BLaER1 treated with 17β-estradiol and CSF1 and Interleukin-3, amounts not matched to agents 10 nM and 100 nM (cell line): ENCODE measurements around the gene PRKCSH.
"Not testable (repeated sequence)": the region's sequence is repeated elsewhere in the genome, so short reads cannot be mapped to it uniquely, and the experiment has no call there.

Experiments used
- H3K27ac ChIP-seq, 11 experiments: shearing (Covaris generic); formaldehyde crosslinking; 2 replicates each; pipeline ENCODE4 v1.8.1; 2022
- H3K27me3 ChIP-seq, 11 experiments: shearing (Covaris generic); formaldehyde crosslinking; 2 replicates each; pipeline ENCODE4 v1.8.1; 2022
- H3K36me3 ChIP-seq, 11 experiments: shearing (Covaris generic); formaldehyde crosslinking; 2 replicates each; pipeline ENCODE4 v1.8.1; 2022
- H3K4me1 ChIP-seq, 10 experiments: shearing (Covaris generic); formaldehyde crosslinking; 2 replicates each; pipeline ENCODE4 v1.8.1; 2022
- H3K4me2 ChIP-seq, 11 experiments: shearing (Covaris generic); formaldehyde crosslinking; 2 replicates each; pipeline ENCODE4 v1.8.1; 2022
- H3K4me3 ChIP-seq, 10 experiments: shearing (Covaris generic); formaldehyde crosslinking; 2 replicates each; pipeline ENCODE4 v1.8.1; 2022
- H3K9ac ChIP-seq, 11 experiments: shearing (Covaris generic); formaldehyde crosslinking; 2 replicates each; pipeline ENCODE4 v1.8.1; 2022
- H3K9me3 ChIP-seq, 11 experiments: shearing (Covaris generic); formaldehyde crosslinking; replicated peaks in 1 of 11; 2 replicates each; pipeline ENCODE4 v1.8.1; 2022
- H4K20me1 ChIP-seq, 11 experiments: shearing (Covaris generic); formaldehyde crosslinking; 2 replicates each; pipeline ENCODE4 v1.8.1; 2022
- Cebpa-rat ChIP-seq, 11 experiments: shearing (Covaris generic); IDR thresholded peaks; 2 replicates each; pipeline ENCODE4 v1.8.1; 2022

PRKCSH gene

GRCh38 chr19:11423791-11424181 is 11.6 kb upstream of the PRKCSH start:
- H3K4me3 ChIP-seq: no peak overlapping the region; a peak in 1 of 20 replicates
- peaks cover 38 to 54% (median 48%) of the 10 kb centered on the region in 10 experiments for H3K4me1 ChIP-seq
- no peak overlapping the region for H3K9ac ChIP-seq
- H3K27ac ChIP-seq: no peak overlapping the region
- H3K36me3 ChIP-seq: no peaks in the 10 kb centered on the region
- peaks cover 54 to 56% (median 56%) of the 10 kb centered on the region in 11 experiments for H3K27me3 ChIP-seq
- peaks cover 0 to 7% (median 0%) of the 10 kb centered on the region in 11 experiments; a peak in 3 of 22 replicates for H3K9me3 ChIP-seq
- H4K20me1 ChIP-seq: peaks cover 0 to 44% (median 10%) of the 10 kb centered on the region in 11 experiments; a peak in 13 of 22 replicates
- no peak for TF ChIP-seq Cebpa-rat (IDR thresholded peaks at IDR 0.05)
- H3K4me2 ChIP-seq: peak overlapping the region in 9 of 11 experiments; percentile 94 to 99 (median 98); a peak in 17 of 22 replicates

- Histone ChIP-seq H3K9ac (no peak overlapping the region), H3K36me3 (no peaks in the 10 kb centered on the region), H3K27ac (no peak overlapping the region), H3K4me3 (no peak overlapping the region), H4K20me1 (peaks cover 0 to 31% (median 10%) of the 10 kb centered on the region in 11 experiments; a peak in 13 of 22 replicates), H3K27me3 (peaks cover 33 to 40% (median 35%) of the 10 kb centered on the region in 11 experiments), H3K9me3 (peaks cover 0 to 7% (median 0%) of the 10 kb centered on the region in 11 experiments; a peak in 3 of 22 replicates), H3K4me1 (peaks cover 21 to 34% (median 32%) of the 10 kb centered on the region in 10 experiments), H3K4me2 (no peak overlapping the region)
- TF ChIP-seq Cebpa-rat (IDR thresholded peaks at IDR 0.05): no peak
Observed at GRCh38 chr19:11425719-11426457, 9.5 kb upstream of the PRKCSH start.

- H3K27me3 ChIP-seq: peaks cover 26 to 32% (median 27%) of the 10 kb centered on the region in 11 experiments
- no peak overlapping the region for H3K4me3 ChIP-seq
- peaks cover 0 to 23% (median 10%) of the 10 kb centered on the region in 11 experiments; a peak in 12 of 22 replicates for H4K20me1 ChIP-seq
- H3K27ac ChIP-seq: no peak overlapping the region
- TF ChIP-seq Cebpa-rat (IDR thresholded peaks at IDR 0.05): no peak
- peaks cover 13 to 26% (median 24%) of the 10 kb centered on the region in 10 experiments for H3K4me1 ChIP-seq
- peaks cover 0 to 7% (median 0%) of the 10 kb centered on the region in 11 experiments; a peak in 3 of 22 replicates for H3K9me3 ChIP-seq
- H3K36me3 ChIP-seq: no peaks in the 10 kb centered on the region
- H3K9ac ChIP-seq: no peak overlapping the region
- H3K4me2 ChIP-seq: no peak overlapping the region
Observed at GRCh38 chr19:11426656-11427055, 8.8 kb upstream of the PRKCSH start.

GRCh38 chr19:11433526-11433925 is 1.9 kb upstream of the PRKCSH start:
- H3K4me2 ChIP-seq: peak overlapping the region in 5 of 11 experiments; percentile 90 to 98 (median 93); a peak in 3 of 22 replicates
- H3K27ac ChIP-seq, H3K27me3 ChIP-seq, H3K9ac ChIP-seq, H4K20me1 ChIP-seq, H3K4me3 ChIP-seq, H3K9me3 ChIP-seq: not testable (repeated sequence)
- H3K36me3 ChIP-seq: peaks cover 14 to 25% (median 22%) of the 10 kb centered on the region in 11 experiments
- H3K4me1 ChIP-seq: peaks cover 22 to 38% (median 26%) of the 10 kb centered on the region in 10 experiments

- Histone ChIP-seq H3K4me3 (peak overlapping the region; percentile 62 to 95 (median 85)), H3K36me3 (peaks cover 26 to 37% (median 34%) of the 10 kb centered on the region in 11 experiments), H3K9ac (peak overlapping the region; percentile 52 to 90 (median 75); a peak in 21 of 22 replicates), H3K4me2 (peak overlapping the region; percentile 85 to 98 (median 93)), H3K4me1 (peaks cover 22 to 38% (median 26%) of the 10 kb centered on the region in 10 experiments), H3K27me3 (peaks cover 0 to 5% (median 0%) of the 10 kb centered on the region in 11 experiments; a peak in 1 of 22 replicates), H4K20me1 (no peaks in the 10 kb centered on the region; a peak in 1 of 22 replicates), H3K9me3 (no peaks in the 10 kb centered on the region), H3K27ac (peak overlapping the region in 9 of 11 experiments; percentile 14 to 87 (median 48); a peak in 14 of 22 replicates)
- no peak for TF ChIP-seq Cebpa-rat (IDR thresholded peaks at IDR 0.05)
Observed at GRCh38 chr19:11434703-11435056, 755 bp upstream of the PRKCSH start.

- Histone ChIP-seq H3K27ac (peak overlapping the region; percentile 29 to 87 (median 82); a peak in 21 of 22 replicates), H3K27me3 (peaks cover 0 to under 1% (median 0%) of the 10 kb centered on the region in 11 experiments; a peak in 1 of 22 replicates), H3K9me3 (no peaks in the 10 kb centered on the region), H3K4me2 (peak overlapping the region; percentile 93 to 100 (median 96)), H4K20me1 (peaks cover 0 to 6% (median 2%) of the 10 kb centered on the region in 11 experiments; a peak in 13 of 22 replicates), H3K36me3 (peaks cover 37 to 49% (median 45%) of the 10 kb centered on the region in 11 experiments), H3K9ac (peak overlapping the region; percentile 74 to 90 (median 84)), H3K4me3 (peak overlapping the region; percentile 66 to 95 (median 86)), H3K4me1 (peaks cover 27 to 48% (median 35%) of the 10 kb centered on the region in 10 experiments)
- TF ChIP-seq Cebpa-rat (IDR thresholded peaks at IDR 0.05): no peak
Observed at GRCh38 chr19:11435833-11436313, 438 bp downstream of the PRKCSH start.

GRCh38 chr19:11437955-11438354 is 2.5 kb downstream of the PRKCSH start:
- Histone ChIP-seq H3K4me3 (no peak overlapping the region), H3K4me2 (0 out of 22 replicates have a peak overlapping the region, but pooled peaks of 1 of the 11 experiments have one; percentile 99), H3K9ac (peak overlapping the region in 3 of 11 experiments; percentile 11 to 85 (median 52); a peak in 5 of 22 replicates)

GRCh38 chr19:11444059-11444458 is 8.6 kb downstream of the PRKCSH start:
- H3K4me2 ChIP-seq: peak overlapping the region in 7 of 11 experiments; percentile 31 to 64 (median 41); a peak in 12 of 22 replicates
- H4K20me1 ChIP-seq: peaks cover 19 to 87% (median 46%) of the 10 kb centered on the region in 11 experiments; a peak in 20 of 22 replicates
- H3K4me1 ChIP-seq: peaks cover 13 to 36% (median 20%) of the 10 kb centered on the region in 10 experiments; a peak in 17 of 20 replicates
- TF ChIP-seq Cebpa-rat (IDR thresholded peaks at IDR 0.05): no peak
- H3K27ac ChIP-seq: peak overlapping the region in 4 of 11 experiments; percentile 15 to 50 (median 38); a peak in 8 of 22 replicates
- H3K9ac ChIP-seq: peak overlapping the region in 8 of 11 experiments; percentile 1 to 71 (median 46); a peak in 11 of 22 replicates
- H3K4me3 ChIP-seq: no peak overlapping the region
- no peaks in the 10 kb centered on the region for H3K27me3 ChIP-seq
- H3K9me3 ChIP-seq: no peaks in the 10 kb centered on the region
- peaks cover 85 to 100% (median 96%) of the 10 kb centered on the region in 11 experiments for H3K36me3 ChIP-seq

More at GRCh38 chr19:11437955-11438354, 2.5 kb downstream of the PRKCSH start:
- H3K27ac ChIP-seq: no peak overlapping the region
- peaks cover 6 to 26% (median 20%) of the 10 kb centered on the region in 11 experiments; a peak in 18 of 22 replicates for H4K20me1 ChIP-seq
- H3K4me1 ChIP-seq: peaks cover 27 to 56% (median 41%) of the 10 kb centered on the region in 10 experiments
- no peak for TF ChIP-seq Cebpa-rat (IDR thresholded peaks at IDR 0.05)
- no peaks in the 10 kb centered on the region for H3K9me3 ChIP-seq
- H3K27me3 ChIP-seq: no peaks in the 10 kb centered on the region
- H3K36me3 ChIP-seq: peaks cover 58 to 70% (median 66%) of the 10 kb centered on the region in 11 experiments
